Measurements from ENCODE around the gene IL1R2.

DNA sequence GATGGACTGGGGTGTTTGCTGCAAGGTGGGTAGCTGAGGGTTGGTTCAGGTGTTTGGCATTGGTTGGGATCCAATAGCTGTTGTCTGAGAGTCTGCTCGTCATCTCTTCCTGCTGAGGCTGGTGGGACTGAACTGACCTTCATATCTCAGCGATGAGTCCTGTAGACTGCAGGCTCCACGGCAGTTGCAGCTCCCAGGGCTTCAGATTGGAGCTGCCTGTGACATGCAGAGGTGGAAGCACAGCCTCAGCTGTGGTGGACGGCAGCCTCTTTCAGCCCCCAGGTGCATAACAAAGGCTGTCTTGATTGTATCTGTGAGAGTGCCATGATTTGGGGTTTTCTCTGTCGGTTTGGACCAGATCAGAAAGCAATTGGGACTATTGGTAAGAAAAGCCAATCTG lies 3.9 kb upstream of the IL1R2 start:
- TF ChIP-seq POLR2AphosphoS5 (IDR thresholded peaks at IDR 0.05; ENCODE audit: low read depth, low read length): no peak
- no peak for TF ChIP-seq POLR2A (IDR thresholded peaks at IDR 0.05; ENCODE audit: low read depth, low read length)
- TF ChIP-seq TAF1 (IDR thresholded peaks at IDR 0.05; ENCODE audit: low read depth, low read length): no peak
